Muscle layer of duodenum (tissue), 2 donors: ENCODE data around the gene MBL2.

ENCODE experiments used
- H3K27ac ChIP-seq: one replicate; pipeline ENCODE4 v1.7.0; 2013; ENCODE audit warnings: mild to moderate bottlenecking, low read length
- H3K27me3 ChIP-seq: one replicate; pipeline ENCODE4 v1.7.0; 2013; ENCODE audit warnings: low read depth, mild to moderate bottlenecking, control low read depth, low read length
- H3K36me3 ChIP-seq, 2 donors: one replicate each; pipeline ENCODE4 v1.7.0; 2013; ENCODE audit warnings: low read length in 2 of 2, control low read depth in 1 of 2, mild to moderate bottlenecking in 1 of 2; ENCODE audit not compliant: insufficient read depth in 2 of 2, control insufficient read depth in 1 of 2
- H3K4me1 ChIP-seq, 2 donors: one replicate each; pipeline ENCODE4 v1.7.0; 2013; ENCODE audit warnings: low read length in 2 of 2, mild to moderate bottlenecking in 2 of 2, control low read depth in 1 of 2, moderate library complexity in 1 of 2; ENCODE audit not compliant: insufficient read depth in 2 of 2, control insufficient read depth in 1 of 2
- H3K4me3 ChIP-seq, 2 donors: one replicate each; pipeline ENCODE4 v1.7.0; 2013; ENCODE audit warnings: low read length in 2 of 2, low read depth in 1 of 2, mild to moderate bottlenecking in 1 of 2
- H3K9me3 ChIP-seq, 2 donors: one replicate each; pipeline ENCODE4 v1.7.0; 2013; ENCODE audit warnings: low read length in 2 of 2, control low read depth in 1 of 2, mild to moderate bottlenecking in 1 of 2; ENCODE audit not compliant: control insufficient read depth in 1 of 2
- donor health status: healthy.

Gene MBL2

GRCh38 chr10:52770904-52771303 lies 1.7 kb downstream of the MBL2 start:
- Histone ChIP-seq H3K9me3 (no peaks in the 10 kb centered on the region), H3K36me3 (no peaks in the 10 kb centered on the region), H3K4me1 (no peaks in the 10 kb centered on the region), H3K4me3 (no peak overlapping the region), H3K27me3 (no peaks in the 10 kb centered on the region), H3K27ac (no peak overlapping the region)

- Histone ChIP-seq H3K4me3 (no peak overlapping the region), H3K27ac (no peak overlapping the region), H3K4me1 (no peaks in the 10 kb centered on the region), H3K36me3 (no peaks in the 10 kb centered on the region), H3K9me3 (no peaks in the 10 kb centered on the region), H3K27me3 (no peaks in the 10 kb centered on the region)
Measured at GRCh38 chr10:52769966-52770365, 2.6 kb downstream of the MBL2 start.

- H3K4me3 ChIP-seq: no peak overlapping the region
- H3K27me3 ChIP-seq: no peaks in the 10 kb centered on the region
- H3K27ac ChIP-seq: no peak overlapping the region
- H3K36me3 ChIP-seq: no peaks in the 10 kb centered on the region
- no peaks in the 10 kb centered on the region for H3K9me3 ChIP-seq
- no peaks in the 10 kb centered on the region for H3K4me1 ChIP-seq
Measured at GRCh38 chr10:52768001-52768532, 4.5 kb downstream of the MBL2 start.

- Histone ChIP-seq H3K4me1 (no peaks in the 10 kb centered on the region), H3K36me3 (no peaks in the 10 kb centered on the region), H3K4me3 (no peak overlapping the region), H3K9me3 (no peaks in the 10 kb centered on the region), H3K27me3 (no peaks in the 10 kb centered on the region), H3K27ac (no peak overlapping the region)
Measured at GRCh38 chr10:52762088-52762487, 10.5 kb downstream of the MBL2 start.

GRCh38 chr10:52759154-52759553 lies 13.4 kb downstream of the MBL2 start:
- no peak overlapping the region for H3K4me3 ChIP-seq

GRCh38 chr10:52758406-52758805 lies 14.2 kb downstream of the MBL2 start:
- H3K27ac ChIP-seq: no peak overlapping the region
- H3K27me3 ChIP-seq: no peaks in the 10 kb centered on the region
- no peaks in the 10 kb centered on the region for H3K9me3 ChIP-seq
- no peak overlapping the region for H3K4me3 ChIP-seq
- H3K36me3 ChIP-seq: no peaks in the 10 kb centered on the region
- H3K4me1 ChIP-seq: no peaks in the 10 kb centered on the region

More at GRCh38 chr10:52759154-52759553, 13.4 kb downstream of the MBL2 start:
- H3K36me3 ChIP-seq: no peaks in the 10 kb centered on the region
- H3K9me3 ChIP-seq: no peaks in the 10 kb centered on the region
- no peaks in the 10 kb centered on the region for H3K27me3 ChIP-seq
- no peaks in the 10 kb centered on the region for H3K4me1 ChIP-seq
- no peak overlapping the region for H3K27ac ChIP-seq

- Histone ChIP-seq H3K9me3 (no peaks in the 10 kb centered on the region), H3K4me1 (no peaks in the 10 kb centered on the region), H3K27ac (no peak overlapping the region), H3K27me3 (no peaks in the 10 kb centered on the region), H3K4me3 (no peak overlapping the region), H3K36me3 (no peaks in the 10 kb centered on the region)
Measured at GRCh38 chr10:52757773-52758172, 14.8 kb downstream of the MBL2 start.

- H3K9me3 ChIP-seq: no peaks in the 10 kb centered on the region
- H3K27ac ChIP-seq: no peak overlapping the region
- no peaks in the 10 kb centered on the region for H3K27me3 ChIP-seq
- H3K4me1 ChIP-seq: no peaks in the 10 kb centered on the region
- H3K4me3 ChIP-seq: no peak overlapping the region
- H3K36me3 ChIP-seq: no peaks in the 10 kb centered on the region
Measured at GRCh38 chr10:52756966-52757365, 15.6 kb downstream of the MBL2 start.

GRCh38 chr10:52756295-52756694 lies 16.3 kb downstream of the MBL2 start:
- Histone ChIP-seq H3K4me3 (no peak overlapping the region), H3K27ac (no peak overlapping the region), H3K4me1 (no peaks in the 10 kb centered on the region), H3K27me3 (no peaks in the 10 kb centered on the region), H3K9me3 (no peaks in the 10 kb centered on the region), H3K36me3 (no peaks in the 10 kb centered on the region)

GRCh38 chr10:52755297-52756062 lies 17.1 kb downstream of the MBL2 start:
- H3K36me3 ChIP-seq: no peaks in the 10 kb centered on the region
- no peak overlapping the region for H3K4me3 ChIP-seq
- H3K4me1 ChIP-seq: no peaks in the 10 kb centered on the region
- H3K27ac ChIP-seq: no peak overlapping the region
- no peaks in the 10 kb centered on the region for H3K9me3 ChIP-seq
- no peaks in the 10 kb centered on the region for H3K27me3 ChIP-seq

GRCh38 chr10:52752801-52753445 lies 19.7 kb downstream of the MBL2 start:
- Histone ChIP-seq H3K9me3 (no peaks in the 10 kb centered on the region), H3K4me1 (no peaks in the 10 kb centered on the region), H3K4me3 (no peak overlapping the region), H3K27me3 (no peaks in the 10 kb centered on the region), H3K36me3 (no peaks in the 10 kb centered on the region), H3K27ac (no peak overlapping the region)
